COLO668 (cell line): ENCODE measurements around the gene SUN2.

ENCODE experiments used
- DNase-seq: peaks from one replicate; lab custom pipeline; 2025; ENCODE audit not compliant: unreplicated experiment; lab: John Stamatoyannopoulos, UW

SUN2 gene

DNA sequence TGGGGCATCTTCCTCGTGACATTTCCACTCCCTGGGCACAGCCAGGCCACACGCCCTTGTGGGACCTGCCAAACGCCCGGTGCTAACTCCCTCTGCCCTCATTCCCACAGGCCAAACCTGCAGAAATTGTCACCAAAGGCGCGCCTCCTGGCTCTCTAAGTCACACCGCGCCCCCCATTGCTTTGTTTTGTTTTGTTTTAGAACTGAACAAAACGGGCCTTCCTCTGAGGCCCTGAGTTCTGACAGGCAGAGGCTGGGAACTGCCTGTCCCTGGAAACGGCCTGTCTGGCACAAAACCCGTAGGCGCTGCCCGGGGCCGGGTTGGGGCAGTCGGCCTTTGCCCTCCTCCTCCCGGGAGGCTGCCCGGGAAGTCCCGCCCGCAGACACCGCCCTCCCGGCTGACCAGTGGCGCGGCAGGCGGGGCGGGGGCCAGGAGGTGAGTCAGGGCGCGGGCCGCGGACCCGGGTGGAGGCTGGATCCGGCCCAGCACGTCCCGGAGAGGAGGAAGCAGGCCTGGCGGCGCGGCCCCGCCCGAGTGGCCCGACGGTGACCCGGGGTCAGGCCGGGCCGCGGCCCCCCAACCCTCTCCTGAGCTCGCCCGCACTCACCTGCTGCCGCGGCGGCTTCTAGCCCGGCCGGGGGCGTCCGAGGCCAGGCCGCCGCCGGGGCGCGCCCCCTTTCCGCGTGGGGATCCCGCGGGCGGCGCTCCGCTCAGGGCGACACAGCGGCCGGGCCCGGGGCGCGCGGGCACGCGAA, 465 bp downstream of the SUN2 start:
- DNase-seq = peak; percentile 70

DNA sequence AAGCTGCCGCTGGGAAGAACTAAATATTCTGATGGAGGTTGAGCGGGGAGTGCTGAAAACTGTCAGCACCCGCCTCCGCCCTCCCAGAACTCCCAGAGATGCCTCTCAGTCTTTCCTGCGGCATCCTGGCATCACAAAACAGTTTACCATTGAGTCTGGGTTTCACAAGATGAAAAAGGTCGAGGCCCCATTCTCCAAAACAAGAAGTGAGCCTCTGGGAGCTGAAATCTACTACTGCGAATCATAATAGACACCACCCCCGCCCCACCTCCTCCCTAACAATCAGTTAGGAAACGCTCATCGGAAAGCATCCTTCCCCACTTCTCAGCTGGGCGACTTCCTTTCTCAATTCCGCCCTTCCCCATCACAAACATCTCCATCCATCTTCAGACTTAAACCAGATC, 1.0 kb downstream of the SUN2 start:
- no peak for DNase-seq

DNA sequence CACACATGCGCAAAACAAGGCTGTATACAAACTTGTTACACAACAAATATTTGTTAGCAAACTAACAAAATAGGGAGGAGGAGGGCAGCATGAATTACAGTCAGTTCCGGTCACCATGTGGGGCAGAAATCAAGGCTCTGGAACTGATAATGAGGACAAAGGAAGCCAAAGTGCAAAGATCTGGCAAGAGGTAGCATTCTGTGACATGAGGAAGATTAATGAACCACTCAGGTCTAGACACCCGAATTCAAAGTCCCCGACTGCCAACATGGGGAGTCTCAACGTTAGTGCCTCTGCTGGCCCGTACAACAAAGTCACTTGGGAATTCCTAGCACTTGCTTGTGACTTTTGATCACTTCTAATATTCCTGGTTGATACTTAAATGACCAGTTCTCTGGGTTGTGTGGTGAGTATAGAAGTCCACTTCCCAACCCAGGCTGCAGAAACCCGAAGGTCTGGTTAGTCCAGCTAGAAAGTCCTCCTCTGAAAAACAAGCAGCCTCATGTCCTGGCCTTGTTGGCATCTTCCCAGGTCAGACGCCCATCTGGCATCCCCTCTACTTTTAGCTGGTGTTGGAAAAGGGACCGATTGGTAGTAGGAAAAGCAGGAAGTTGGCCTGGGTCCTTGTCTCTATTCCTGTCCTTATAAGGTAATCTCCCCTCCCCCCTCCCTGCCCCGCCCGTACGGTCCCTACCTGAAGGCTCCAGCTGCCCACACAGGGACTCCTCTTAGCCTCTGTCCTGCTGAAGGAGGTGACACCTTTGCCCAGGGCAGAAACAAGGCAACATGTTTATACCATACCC, 1.6 kb downstream of the SUN2 start:
- peak; percentile 72 for DNase-seq

DNA sequence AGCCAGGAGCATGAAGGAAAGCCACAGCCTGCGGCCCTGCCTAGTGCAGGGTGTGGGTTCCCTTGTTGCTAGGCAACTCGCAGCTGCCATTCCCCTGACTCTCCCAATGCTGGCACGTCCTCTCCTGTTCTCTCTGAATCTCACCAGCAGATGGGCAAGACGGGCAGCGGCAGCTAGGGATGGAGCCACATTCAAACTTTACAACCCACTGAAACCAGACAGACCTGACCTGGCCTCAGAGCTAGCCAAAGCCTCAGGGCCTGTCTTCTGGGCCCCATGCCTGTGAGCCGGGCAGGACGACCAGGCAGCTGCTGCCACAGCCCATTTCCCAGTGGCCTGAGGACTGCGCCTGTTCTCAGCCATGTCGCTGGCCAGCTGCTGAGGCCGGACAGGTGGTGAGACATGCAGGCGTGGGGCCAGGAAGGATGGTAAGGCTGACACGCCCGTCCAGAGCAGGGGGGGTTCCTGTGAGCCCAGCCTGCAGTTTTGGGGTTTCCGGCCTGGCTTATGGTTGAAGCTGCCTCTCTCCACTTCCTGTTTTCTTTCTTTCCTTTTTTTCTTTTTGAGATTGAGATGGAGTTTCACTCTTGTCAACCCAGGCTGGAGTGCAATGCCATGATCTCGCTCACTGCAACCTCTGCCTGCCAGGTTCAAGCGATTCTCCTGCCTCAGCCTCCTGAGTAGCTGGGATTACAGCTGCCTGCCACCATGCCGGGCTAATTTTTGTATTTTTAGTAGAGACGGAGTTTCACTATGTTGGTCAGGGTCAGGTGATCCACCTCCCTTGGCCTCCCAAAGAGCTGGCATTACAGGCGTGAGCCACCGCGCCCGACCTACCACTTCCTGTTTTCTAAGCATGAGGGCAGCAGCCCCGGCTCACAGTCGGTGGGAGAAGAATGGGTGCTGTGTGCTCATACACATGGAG, 4.1 kb downstream of the SUN2 start:
- DNase-seq = peak; percentile 56

DNA sequence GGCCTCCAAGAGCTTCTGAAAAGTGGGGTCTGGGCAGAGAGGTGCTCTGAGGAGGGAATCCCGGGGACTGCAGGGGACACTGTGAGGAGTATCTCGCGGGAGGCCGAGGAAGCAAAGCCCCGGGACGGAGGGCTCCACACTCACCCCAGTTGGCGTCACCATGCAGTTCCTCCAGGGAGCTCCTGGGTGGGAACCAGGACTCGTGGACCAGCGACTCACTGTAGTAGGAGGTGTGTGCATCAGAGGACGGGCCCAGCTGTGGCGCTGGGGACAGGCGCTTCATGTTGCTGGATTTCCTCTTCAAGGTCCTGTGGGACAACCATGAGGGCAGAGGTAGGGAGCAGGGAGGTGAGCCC, 4.8 kb downstream of the SUN2 start:
- DNase-seq = no peak

DNA sequence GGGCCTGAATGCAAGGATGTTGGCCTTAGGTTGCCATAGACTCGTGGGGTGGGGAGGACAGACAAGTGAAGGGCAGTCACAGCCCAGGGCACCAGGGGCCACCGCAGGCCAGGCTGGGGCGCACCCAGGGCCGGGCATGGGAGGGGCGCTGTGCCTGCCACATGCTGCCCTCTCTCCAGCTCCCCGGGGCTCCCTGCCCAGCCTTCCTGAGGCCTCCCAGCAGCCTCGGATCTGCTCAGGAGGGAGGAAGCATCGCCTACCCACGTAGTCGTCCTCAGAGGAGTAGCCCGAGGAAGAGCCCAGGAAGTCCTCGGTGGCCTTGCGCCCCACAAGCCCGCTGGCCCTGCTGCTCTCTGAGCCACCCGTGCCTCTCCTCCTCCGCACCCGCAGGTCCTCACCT, 5.2 kb downstream of the SUN2 start:
- no peak for DNase-seq

DNA sequence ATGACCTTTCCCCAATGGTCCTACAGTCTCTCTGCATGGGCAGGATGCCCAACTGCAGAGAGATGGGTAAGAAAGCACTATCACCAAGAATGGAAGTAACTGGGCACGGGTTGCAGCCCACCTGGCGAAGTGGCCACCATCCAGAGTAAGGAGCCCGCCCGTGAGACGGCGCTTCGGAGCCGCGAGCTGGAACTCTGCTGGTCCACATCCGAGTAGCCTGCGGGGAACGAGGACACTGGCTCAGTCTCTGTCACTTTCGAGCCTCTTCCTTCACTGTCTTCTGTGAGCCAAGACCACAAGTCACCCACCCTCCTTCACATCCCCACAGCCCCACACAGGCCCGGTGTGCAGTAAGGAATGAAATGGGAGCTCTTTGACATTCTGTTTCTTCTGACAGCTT, 5.7 kb downstream of the SUN2 start:
- no peak for DNase-seq

DNA sequence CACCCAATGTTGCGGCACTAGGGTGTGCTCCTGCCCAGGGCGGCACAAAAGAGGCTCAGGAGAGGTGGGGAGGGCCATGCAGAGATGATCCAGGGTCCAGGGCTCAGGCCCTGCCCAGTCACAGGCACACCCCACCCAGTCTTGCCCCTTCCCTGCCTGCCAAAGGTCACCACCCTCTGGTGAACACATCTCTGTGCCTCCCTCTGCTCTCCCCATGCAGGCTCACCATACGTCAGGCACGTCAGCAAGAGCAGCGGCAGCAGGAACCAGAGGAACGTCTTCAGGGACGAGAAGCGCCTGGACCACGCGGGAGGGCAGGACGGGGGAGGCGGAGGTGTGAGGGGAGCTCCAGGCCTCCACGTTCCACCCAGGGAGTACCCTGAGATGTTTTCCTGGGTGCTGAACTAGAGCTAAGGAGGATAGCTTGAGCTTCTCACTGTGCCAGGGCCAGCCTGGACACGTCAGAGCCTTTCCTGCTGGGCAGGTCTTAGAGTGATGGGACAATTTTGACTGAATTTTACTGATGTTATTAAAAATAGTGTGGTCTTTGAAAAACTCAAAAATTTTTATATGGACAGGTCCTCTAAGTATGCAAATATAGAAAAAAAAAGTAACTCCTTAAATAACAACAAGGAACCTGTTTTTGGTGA, 7.2 kb downstream of the SUN2 start:
- DNase-seq = no peak

DNA sequence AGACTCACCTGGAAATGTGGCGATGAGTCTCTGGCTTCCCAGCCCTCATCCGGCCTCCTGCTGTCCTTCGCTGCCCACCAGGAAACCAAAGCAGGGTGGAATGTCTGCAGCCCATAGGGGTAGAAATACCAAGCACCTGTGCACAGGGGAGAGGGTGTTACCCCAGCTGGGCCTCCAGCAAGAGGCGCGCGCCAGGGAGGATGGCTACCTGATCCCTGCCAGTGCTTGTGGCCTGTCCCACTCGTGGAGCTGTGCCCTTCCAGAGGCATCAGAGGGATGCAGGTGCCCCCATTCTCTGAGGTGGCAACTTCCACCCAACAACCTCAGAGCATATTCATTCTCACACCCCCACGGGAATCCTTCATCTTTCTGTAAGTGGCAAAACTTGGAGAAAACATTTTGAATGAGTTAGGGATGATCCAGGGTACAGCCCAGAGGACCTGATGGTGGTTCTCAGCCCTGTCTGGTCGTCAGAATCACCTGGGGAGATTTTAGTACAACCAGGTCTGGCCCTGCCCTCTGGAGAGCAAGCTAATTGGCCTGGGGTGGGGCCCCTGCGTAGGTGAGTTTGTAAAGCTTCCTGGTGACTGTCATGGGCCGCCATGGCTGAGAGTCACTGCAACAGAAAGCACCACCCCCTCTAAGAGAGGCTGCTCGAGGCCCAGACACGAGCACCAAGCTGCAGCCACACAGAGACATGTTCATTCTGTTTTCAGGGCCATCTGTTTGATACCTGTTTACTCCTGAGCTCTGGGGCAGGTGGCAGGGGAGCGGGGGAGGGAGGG, 9.9 kb downstream of the SUN2 start:
- peak; percentile 80 for DNase-seq

DNA sequence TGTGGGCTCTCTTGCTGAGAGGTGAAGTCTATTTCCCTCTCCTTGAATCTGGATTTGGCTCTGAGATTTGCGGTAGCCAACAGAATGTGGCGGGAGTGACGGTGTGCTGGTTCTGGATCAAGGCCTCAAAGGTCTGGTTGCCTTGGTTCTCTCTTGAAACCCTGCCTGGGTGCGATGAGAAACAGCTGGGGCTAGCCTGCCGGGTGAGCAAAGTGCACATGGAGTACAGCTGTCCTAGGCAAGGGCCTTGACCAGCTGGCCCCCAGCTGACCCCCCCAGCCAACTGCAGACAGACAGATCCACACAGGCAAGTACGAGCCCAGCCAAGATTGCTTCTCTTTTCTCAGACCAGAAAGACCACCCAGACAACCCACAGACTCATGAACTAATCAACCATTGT, 10.8 kb downstream of the SUN2 start:
- no peak for DNase-seq

DNA sequence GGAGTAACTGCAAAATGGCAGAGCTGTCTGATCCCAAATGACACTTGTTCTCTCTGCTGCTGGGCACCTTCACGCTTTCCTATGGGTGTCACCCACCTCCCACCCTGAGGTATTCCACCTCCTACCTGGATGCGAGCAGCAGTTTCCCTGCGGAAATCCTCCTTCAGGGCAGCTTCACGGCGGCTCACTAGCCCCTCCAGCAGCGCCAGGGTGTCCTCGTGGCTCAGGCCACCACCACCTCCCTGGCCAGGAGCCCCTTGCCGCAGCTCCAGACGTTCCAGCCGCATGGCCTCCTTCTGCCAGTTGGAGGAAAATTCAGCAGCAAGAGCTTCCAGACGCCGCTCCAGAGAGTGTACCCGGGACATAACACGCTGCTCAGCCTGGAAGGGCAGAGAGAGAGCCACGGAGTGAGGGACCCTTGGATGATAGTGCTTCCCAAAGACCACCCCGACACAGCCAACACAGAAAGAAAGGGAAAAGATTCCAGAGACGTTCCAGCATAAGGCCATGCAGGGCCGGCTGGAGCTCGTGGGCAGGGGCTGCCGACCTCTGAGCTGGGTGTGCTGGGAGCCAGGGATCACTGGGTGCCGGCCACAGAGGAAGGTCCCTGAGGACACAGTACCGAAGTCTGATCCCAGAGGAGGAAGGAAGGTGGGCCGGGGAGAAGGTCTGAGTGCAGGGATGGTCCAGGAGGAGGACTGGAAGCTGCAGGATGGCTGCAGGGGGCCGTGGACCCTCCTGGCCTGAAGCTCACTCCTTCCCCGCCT, 13.4 kb downstream of the SUN2 start:
- DNase-seq = no peak

DNA sequence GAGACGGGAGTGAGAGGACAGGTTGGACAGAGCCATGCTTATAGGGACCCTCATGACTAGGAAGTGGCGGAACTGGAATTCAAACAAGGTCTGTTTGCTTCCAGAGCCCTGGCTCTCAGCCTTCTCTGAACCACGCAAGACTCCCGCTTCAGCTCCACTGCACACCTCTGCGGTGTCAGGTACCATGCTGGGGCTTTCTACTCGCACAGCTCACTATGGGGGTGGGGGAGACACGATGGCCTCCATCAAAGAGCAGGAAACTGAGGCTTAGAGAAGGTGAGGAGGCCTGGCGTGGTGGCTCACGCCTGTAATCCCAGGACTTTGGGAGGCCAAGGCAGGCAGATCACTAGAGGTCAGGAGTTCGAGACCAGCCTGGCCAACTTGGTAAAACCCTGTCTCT, 14.2 kb downstream of the SUN2 start:
- DNase-seq = no peak

DNA sequence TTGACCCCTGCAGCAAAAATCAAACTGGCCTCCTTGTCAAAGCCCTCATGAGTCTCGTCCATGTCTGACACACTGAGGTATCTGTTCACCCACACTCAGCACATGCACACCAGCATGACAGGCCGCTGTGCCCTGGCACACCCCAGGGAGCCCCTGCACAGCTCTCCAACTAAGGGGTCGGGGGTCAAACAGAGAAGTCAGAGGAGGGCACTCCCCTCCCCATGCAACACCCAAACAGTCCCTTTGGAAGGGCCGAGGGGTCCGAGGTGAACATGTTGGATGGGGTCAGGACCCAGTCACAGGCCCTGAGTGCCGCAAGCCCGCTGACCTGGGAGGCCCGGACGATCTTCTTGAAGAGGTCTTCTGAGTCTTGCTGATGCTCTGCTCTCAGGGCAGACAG, 14.6 kb downstream of the SUN2 start:
- DNase-seq = no peak

DNA sequence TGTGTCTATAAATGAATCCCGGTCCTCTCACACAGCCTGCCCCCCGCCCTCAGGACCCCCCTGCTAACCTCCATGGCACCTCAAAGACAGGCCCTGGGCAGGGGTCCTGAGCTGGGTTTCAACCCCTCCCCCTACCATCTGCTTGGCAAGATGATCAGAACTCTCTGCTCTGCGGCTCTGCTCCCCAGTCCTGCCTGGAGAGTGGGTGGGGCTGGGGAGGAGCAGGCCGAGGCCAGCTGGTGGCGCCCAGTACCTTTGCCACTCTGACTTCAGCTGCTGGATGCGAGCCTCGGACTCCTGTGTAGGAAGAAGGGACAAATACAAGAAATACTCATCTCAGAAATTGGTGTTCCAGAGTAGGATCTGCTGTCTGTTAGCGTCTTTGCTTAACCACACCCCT, 15.0 kb downstream of the SUN2 start:
- DNase-seq = no peak

DNA sequence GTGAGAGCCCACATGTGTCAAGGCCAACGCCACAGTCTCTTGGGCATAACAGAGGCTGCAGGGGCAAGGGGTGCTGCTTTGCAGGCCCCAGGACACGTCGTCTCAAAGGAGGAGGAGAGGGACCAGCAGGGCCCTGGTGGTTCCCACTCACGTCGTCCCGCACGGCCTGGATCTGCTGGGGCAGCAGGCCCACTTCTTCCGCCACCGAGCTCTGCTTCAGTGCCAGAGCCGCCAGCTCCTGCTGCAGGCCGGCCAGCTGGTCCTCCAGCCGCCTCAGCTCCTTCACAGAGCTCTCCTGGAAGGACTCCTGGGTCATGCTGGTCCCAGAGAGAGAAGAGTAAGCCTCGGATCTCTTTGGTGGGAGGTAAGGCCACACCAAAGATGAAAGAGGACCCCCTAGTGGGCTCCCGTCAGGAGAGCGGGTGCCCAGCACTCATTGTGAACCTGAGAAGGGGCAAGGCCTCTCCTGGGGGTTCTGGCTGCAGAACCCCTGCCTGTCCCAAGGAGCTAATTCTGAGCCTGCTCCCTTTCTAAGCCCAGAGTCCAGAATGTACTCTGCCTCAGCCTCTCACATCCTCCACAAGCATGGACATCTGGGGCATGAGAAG, 15.6 kb downstream of the SUN2 start:
- DNase-seq = no peak

DNA sequence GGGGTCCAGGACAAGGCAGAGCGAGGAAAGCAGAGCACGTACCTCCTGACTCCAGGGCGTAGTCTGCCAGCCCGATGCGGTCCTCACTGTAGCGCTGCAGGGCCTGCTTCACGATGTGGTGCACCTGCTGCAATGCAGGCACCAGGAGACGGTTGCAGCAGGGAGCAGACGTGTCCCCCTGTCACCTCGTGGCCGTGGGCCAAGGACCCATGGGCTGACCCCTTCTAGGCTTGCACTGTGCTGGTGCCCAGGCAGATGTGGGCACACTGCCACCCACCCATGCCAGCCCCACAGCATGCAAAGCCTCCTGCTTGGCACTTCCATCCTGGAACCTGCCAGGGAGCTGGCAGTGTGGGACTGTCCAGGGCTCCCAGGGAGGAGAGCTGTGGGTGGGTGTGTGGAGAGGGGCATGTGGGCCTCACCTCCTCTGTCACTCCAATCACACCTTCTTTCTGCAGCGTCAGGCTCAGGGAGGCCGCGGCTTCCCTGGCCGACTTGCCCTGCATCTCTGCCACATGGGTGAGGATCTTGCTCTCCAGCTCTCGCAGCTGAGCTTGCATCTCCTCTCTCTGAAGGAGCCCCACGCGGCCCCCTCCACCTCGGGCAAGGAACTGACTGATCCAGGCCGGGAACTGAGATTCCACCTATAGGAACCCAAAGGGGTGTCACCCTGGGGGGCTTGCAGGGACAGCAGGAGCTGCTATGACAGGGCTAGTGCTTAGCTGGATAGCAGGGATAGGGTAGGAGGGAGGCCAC, 16.3 kb downstream of the SUN2 start:
- DNase-seq = no peak

DNA sequence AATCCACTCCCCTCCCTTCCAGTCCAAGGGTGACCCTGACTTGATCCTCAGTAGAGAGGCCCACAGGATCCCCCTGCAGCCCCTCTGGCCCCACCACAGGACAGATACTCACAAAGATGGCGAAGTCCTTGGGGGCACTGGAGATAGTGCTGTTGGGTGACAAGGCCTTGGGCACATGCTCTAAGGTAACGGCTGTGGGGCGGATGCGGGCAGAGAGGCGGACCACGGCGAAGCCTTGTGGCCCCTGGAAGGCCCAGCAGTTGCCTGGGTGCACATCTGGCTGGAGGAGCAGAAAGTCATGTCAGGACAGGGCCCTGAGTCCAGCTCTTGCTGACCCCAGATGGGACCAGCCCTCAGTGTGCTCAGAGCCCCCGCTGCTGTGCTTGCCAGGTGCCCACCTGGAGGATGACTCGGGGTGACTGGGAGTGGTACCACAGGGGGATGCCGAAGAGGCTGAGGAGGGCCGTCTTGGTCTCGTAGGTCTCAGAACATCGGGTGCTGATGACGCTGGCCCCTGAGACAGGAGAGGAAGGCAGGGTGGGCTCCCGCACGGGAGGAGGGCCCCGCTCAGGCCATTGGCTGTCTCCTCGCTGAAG, 17.2 kb downstream of the SUN2 start:
- DNase-seq = no peak
